Trophoblast cell (in vitro differentiated cells and primary cell): ENCODE results near the gene KIF13A.
A peak's percentile ranks its signal among the peaks of the same experiment; 100 is the strongest.

ENCODE experiments used
- DNase-seq, 2 donors: peaks; one replicate each; pipeline ENCODE4 v3.0.0-alpha.2; 2016
- H2AFZ ChIP-seq: 2 replicates; pipeline ENCODE4 v1.6.1; 2013; ENCODE audit warnings: low read length, moderate library complexity, mild to moderate bottlenecking; ENCODE audit not compliant: insufficient read depth, poor library complexity
- H2AK5ac ChIP-seq: 2 replicates; pipeline ENCODE4 v1.6.1; 2013; ENCODE audit warnings: mild to moderate bottlenecking, low read length
- H2BK120ac ChIP-seq: 2 replicates; pipeline ENCODE4 v1.6.1; 2013; ENCODE audit warnings: low read length, mild to moderate bottlenecking, moderate library complexity; ENCODE audit not compliant: insufficient read depth, poor library complexity
- H2BK12ac ChIP-seq: 2 replicates; pipeline ENCODE4 v1.6.1; 2013; ENCODE audit warnings: mild to moderate bottlenecking, low read length, moderate library complexity
- H2BK5ac ChIP-seq: 2 replicates; pipeline ENCODE4 v1.6.1; 2013; ENCODE audit warnings: low read length, low read depth, moderate library complexity, mild to moderate bottlenecking; ENCODE audit not compliant: poor library complexity
- H3K14ac ChIP-seq: 2 replicates; pipeline ENCODE4 v1.6.1; 2013; ENCODE audit warnings: mild to moderate bottlenecking, low read length
- H3K18ac ChIP-seq: 2 replicates; pipeline ENCODE4 v1.6.1; 2013; ENCODE audit warnings: mild to moderate bottlenecking, low read length
- H3K23ac ChIP-seq: 2 replicates; pipeline ENCODE4 v1.6.1; 2013; ENCODE audit warnings: low read length
- H3K27ac ChIP-seq: 2 replicates; pipeline ENCODE4 v1.5.1; 2013; ENCODE audit warnings: low read depth, mild to moderate bottlenecking, inconsistent platforms, low read length, moderate library complexity
- H3K27me3 ChIP-seq: 2 replicates; pipeline ENCODE4 v1.6.1; 2013; ENCODE audit warnings: inconsistent platforms, mild to moderate bottlenecking, low read length, moderate library complexity; ENCODE audit not compliant: insufficient read depth
- H3K36me3 ChIP-seq, 2 experiments: 1 replicate in 1 of 2; 2 replicates in 1 of 2; pipeline ENCODE4 v1.6.1; 2013; ENCODE audit warnings: low read length in 2 of 2, mild to moderate bottlenecking in 2 of 2, moderate library complexity in 1 of 2; ENCODE audit not compliant: insufficient read depth in 2 of 2, control insufficient read depth in 1 of 2
- H3K4ac ChIP-seq: 2 replicates; pipeline ENCODE4 v1.6.1; 2013; ENCODE audit warnings: low read depth, mild to moderate bottlenecking, low read length, moderate library complexity
- H3K4me1 ChIP-seq, 2 experiments: 1 replicate in 1 of 2; 2 replicates in 1 of 2; pipeline ENCODE4 v1.6.1; 2013; ENCODE audit warnings: low read length in 2 of 2, mild to moderate bottlenecking in 2 of 2, moderate library complexity in 1 of 2; ENCODE audit not compliant: insufficient read depth in 2 of 2, control insufficient read depth in 1 of 2
- H3K4me2 ChIP-seq: 2 replicates; pipeline ENCODE4 v1.6.1; 2013; ENCODE audit warnings: inconsistent platforms, mild to moderate bottlenecking, low read length, moderate library complexity
- H3K4me3 ChIP-seq: 2 replicates; pipeline ENCODE4 v1.5.1; 2013; ENCODE audit warnings: mild to moderate bottlenecking, low read depth, low read length, inconsistent platforms
- H3K79me1 ChIP-seq: one replicate; pipeline ENCODE4 v1.6.1; 2013; ENCODE audit warnings: low read length
- H3K79me2 ChIP-seq: 2 replicates; pipeline ENCODE4 v1.6.1; 2013; ENCODE audit warnings: low read length, mild to moderate bottlenecking; ENCODE audit not compliant: control insufficient read depth, insufficient read depth, poor library complexity
- H3K9ac ChIP-seq: 2 replicates; pipeline ENCODE4 v1.6.1; 2013; ENCODE audit warnings: mild to moderate bottlenecking, low read length
- H3K9me3 ChIP-seq: 2 replicates; pipeline ENCODE4 v1.6.1; 2013; ENCODE audit warnings: low read depth, mild to moderate bottlenecking, control low read depth, inconsistent platforms, low read length; ENCODE audit not compliant: insufficient read depth
- H4K12ac ChIP-seq: 2 replicates; pipeline ENCODE4 v1.6.1; 2013; ENCODE audit warnings: low read depth, mild to moderate bottlenecking, low read length, moderate library complexity
- H4K8ac ChIP-seq: 2 replicates; pipeline ENCODE4 v1.6.1; 2013; ENCODE audit warnings: low read depth, mild to moderate bottlenecking, low read length, moderate library complexity
- H4K91ac ChIP-seq: one replicate; pipeline ENCODE4 v1.6.1; 2013; ENCODE audit warnings: low read depth, mild to moderate bottlenecking, low read length, moderate library complexity
- WGBS: extraction: QIAGEN DNeasy Blood & Tissue Kit; methylation state at CpG from one replicate; pipeline ENCODE4 v1.1.7; 2013; ENCODE audit warnings: missing lambda C conversion rate; ENCODE audit not compliant: insufficient read length, insufficient coverage; ENCODE audit errors: extremely low coverage; 5-methylcytosine and 5-hydroxymethylcytosine counted together

The KIF13A gene

GRCh38 chr6:17904491-17905120, 82.8 kb downstream of the KIF13A start:
- no peak overlapping the region for H3K14ac ChIP-seq
- H2AK5ac ChIP-seq: no peak overlapping the region
- H3K9ac ChIP-seq: no peak overlapping the region
- H2BK120ac ChIP-seq: no peak overlapping the region
- H4K12ac ChIP-seq: no peak overlapping the region
- H3K9me3 ChIP-seq: no peaks in the 10 kb centered on the region
- H2BK12ac ChIP-seq: no peak overlapping the region
- H3K18ac ChIP-seq: no peak overlapping the region
- H3K4ac ChIP-seq: no peak overlapping the region
- H3K4me1 ChIP-seq: peaks cover 10 to 12% of the 10 kb centered on the region in 2 experiments
- no peak overlapping the region for H2BK5ac ChIP-seq
- no peak overlapping the region for H4K8ac ChIP-seq
- H2AFZ ChIP-seq: no peak overlapping the region
- no peak overlapping the region for H3K4me2 ChIP-seq
- H3K79me1 ChIP-seq: peaks cover 8% of the 10 kb centered on the region
- no peaks in the 10 kb centered on the region for H3K27me3 ChIP-seq
- no CpG with 5 or more reads among the region's 6 CpGs for WGBS
- no peak overlapping the region for H3K23ac ChIP-seq
- H4K91ac ChIP-seq: no peak overlapping the region
- DNase-seq: peak; percentile 63 to 92
- H3K27ac ChIP-seq: no peak overlapping the region
- no peaks in the 10 kb centered on the region for H3K36me3 ChIP-seq
- H3K4me3 ChIP-seq: no peak overlapping the region
- H3K79me2 ChIP-seq: no peaks in the 10 kb centered on the region

GRCh38 chr6:17902974-17903373, 84.5 kb downstream of the KIF13A start:
- Histone ChIP-seq H2BK12ac (no peak overlapping the region), H3K79me2 (no peaks in the 10 kb centered on the region), H4K91ac (no peak overlapping the region), H2AK5ac (no peak overlapping the region), H3K27me3 (no peaks in the 10 kb centered on the region), H2BK120ac (no peak overlapping the region), H3K4me2 (no peak overlapping the region), H3K9ac (no peak overlapping the region), H2AFZ (no peak overlapping the region), H3K14ac (no peak overlapping the region), H3K4ac (no peak overlapping the region), H3K27ac (no peak overlapping the region), H3K18ac (no peak overlapping the region), H4K12ac (no peak overlapping the region), H3K79me1 (peaks cover 7% of the 10 kb centered on the region), H4K8ac (no peak overlapping the region), H2BK5ac (no peak overlapping the region), H3K23ac (no peak overlapping the region), H3K4me3 (no peak overlapping the region), H3K36me3 (no peaks in the 10 kb centered on the region), H3K4me1 (peaks cover 9 to 11% of the 10 kb centered on the region in 2 experiments), H3K9me3 (no peaks in the 10 kb centered on the region)
- DNase-seq: no peak
- WGBS: no CpG with 5 or more reads among the region's 1 CpG

- Histone ChIP-seq H4K91ac (no peak overlapping the region), H2BK12ac (no peak overlapping the region), H3K79me1 (peaks cover 2% of the 10 kb centered on the region), H3K9ac (no peak overlapping the region), H4K12ac (no peak overlapping the region), H2AK5ac (no peak overlapping the region), H3K18ac (no peak overlapping the region), H3K14ac (no peak overlapping the region), H3K23ac (no peak overlapping the region), H2AFZ (no peak overlapping the region), H3K9me3 (no peaks in the 10 kb centered on the region), H3K4me1 (peaks cover 2 to 3% of the 10 kb centered on the region in 2 experiments), H3K27ac (no peak overlapping the region), H2BK120ac (no peak overlapping the region), H3K4me2 (no peak overlapping the region), H2BK5ac (no peak overlapping the region), H3K79me2 (no peaks in the 10 kb centered on the region), H3K27me3 (no peaks in the 10 kb centered on the region), H3K36me3 (no peaks in the 10 kb centered on the region), H3K4me3 (no peak overlapping the region), H4K8ac (no peak overlapping the region), H3K4ac (no peak overlapping the region)
- DNase-seq: no peak
Observed at GRCh38 chr6:17901493-17901892, 85.9 kb downstream of the KIF13A start.

GRCh38 chr6:17900011-17900410, 87.4 kb downstream of the KIF13A start:
- Histone ChIP-seq H3K36me3 (peaks cover 0 to 2% of the 10 kb centered on the region in 2 experiments), H4K8ac (no peak overlapping the region), H2AK5ac (no peak overlapping the region), H3K14ac (no peak overlapping the region), H4K91ac (no peak overlapping the region), H3K27ac (no peak overlapping the region), H2AFZ (no peak overlapping the region), H2BK12ac (no peak overlapping the region), H3K23ac (no peak overlapping the region), H2BK120ac (no peak overlapping the region), H3K4me3 (no peak overlapping the region), H3K79me1 (peaks cover 2% of the 10 kb centered on the region), H3K27me3 (no peaks in the 10 kb centered on the region), H3K4ac (no peak overlapping the region), H3K4me2 (no peak overlapping the region), H3K79me2 (no peaks in the 10 kb centered on the region), H3K18ac (no peak overlapping the region), H3K4me1 (peaks cover 2 to 3% of the 10 kb centered on the region in 2 experiments), H2BK5ac (no peak overlapping the region), H3K9ac (no peak overlapping the region), H4K12ac (no peak overlapping the region), H3K9me3 (peaks cover 3% of the 10 kb centered on the region)
- no CpG with 5 or more reads among the region's 2 CpGs for WGBS
- peak in 1 of 2 donors; percentile 25 for DNase-seq
